Measurements from ENCODE around the gene EIF6. TPM values are rescaled to one million over a fixed set of nuclear protein-coding genes. Genes with fewer than 3 reads are reported as not detected.

EIF6 gene
- total and polyA plus RNA-seq, 2 donors (not counting 1 experiment from before 2014, with no cell fraction given), result 117 to 156 TPM

DNA sequence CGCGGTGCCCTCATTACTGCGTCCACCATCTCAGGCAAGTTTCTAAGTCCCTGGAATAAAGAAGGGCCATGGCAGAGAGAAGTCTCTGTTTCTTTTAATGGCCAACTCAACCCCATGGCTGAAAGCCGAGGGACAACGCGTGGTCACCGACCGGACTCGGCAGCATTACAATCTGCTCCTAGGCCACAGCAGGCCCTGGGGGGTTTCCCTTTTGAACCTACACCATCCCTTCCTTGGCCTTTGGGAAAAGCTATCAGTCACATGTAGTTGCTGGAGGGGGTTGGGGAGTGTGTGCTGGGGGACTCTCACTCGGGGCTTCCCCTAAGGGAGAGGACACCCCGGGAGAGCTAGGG is 18.8 kb upstream of the EIF6 start:
- H3K27ac ChIP-seq (ENCODE audit: insufficient read depth, low read length), result peak overlapping the region; percentile 48
- H3K4me1 ChIP-seq (ENCODE audit: control insufficient read depth, extremely low read depth, insufficient read depth, low read length), result peaks cover 49% of the 10 kb centered on the region
- no peaks in the 10 kb centered on the region for H3K9me3 ChIP-seq (ENCODE audit: control insufficient read depth, insufficient read depth, low read depth, low read length)
- no peak overlapping the region for H2AFZ ChIP-seq (ENCODE audit: low read length)
- H3K36me3 ChIP-seq (ENCODE audit: control insufficient read depth, insufficient read depth, low read length), result no peaks in the 10 kb centered on the region
- no peak for DNase-seq (ENCODE audit: low read depth in 2 of 2)
- H3K4me3 ChIP-seq (replicated peaks in 1 of 4; ENCODE audit: control extremely low read depth in 1 of 4, insufficient read depth in 1 of 4, low read depth in 3 of 4, low read length in 4 of 4), result no peak overlapping the region
- H4K20me1 ChIP-seq (ENCODE audit: control insufficient read depth, extremely low read depth, insufficient read depth, low read length), result no peaks in the 10 kb centered on the region
- no peaks in the 10 kb centered on the region for H3K27me3 ChIP-seq (ENCODE audit: control insufficient read depth, insufficient read depth, low read length)
- H3K9ac ChIP-seq (ENCODE audit: insufficient read depth, low read length), result no peak overlapping the region
- TF ChIP-seq, protein P1, sequence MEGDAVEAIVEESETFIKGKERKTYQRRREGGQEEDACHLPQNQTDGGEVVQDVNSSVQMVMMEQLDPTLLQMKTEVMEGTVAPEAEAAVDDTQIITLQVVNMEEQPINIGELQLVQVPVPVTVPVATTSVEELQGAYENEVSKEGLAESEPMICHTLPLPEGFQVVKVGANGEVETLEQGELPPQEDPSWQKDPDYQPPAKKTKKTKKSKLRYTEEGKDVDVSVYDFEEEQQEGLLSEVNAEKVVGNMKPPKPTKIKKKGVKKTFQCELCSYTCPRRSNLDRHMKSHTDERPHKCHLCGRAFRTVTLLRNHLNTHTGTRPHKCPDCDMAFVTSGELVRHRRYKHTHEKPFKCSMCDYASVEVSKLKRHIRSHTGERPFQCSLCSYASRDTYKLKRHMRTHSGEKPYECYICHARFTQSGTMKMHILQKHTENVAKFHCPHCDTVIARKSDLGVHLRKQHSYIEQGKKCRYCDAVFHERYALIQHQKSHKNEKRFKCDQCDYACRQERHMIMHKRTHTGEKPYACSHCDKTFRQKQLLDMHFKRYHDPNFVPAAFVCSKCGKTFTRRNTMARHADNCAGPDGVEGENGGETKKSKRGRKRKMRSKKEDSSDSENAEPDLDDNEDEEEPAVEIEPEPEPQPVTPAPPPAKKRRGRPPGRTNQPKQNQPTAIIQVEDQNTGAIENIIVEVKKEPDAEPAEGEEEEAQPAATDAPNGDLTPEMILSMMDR (conservative IDR thresholded peaks at IDR 0.05 in 1 of 2, IDR thresholded peaks at IDR 0.05 in 1 of 2; ENCODE audit: low read depth in 1 of 2, low read length in 2 of 2), result no peak
- TF ChIP-seq EZH2 (IDR thresholded peaks at IDR 0.05; ENCODE audit: low read length, missing control alignments), result no peak
- H3K4me2 ChIP-seq (ENCODE audit: extremely low read depth, insufficient read depth, low read length), result no peak overlapping the region
- H3K79me2 ChIP-seq (ENCODE audit: control insufficient read depth, insufficient read depth, low read length), result no peaks in the 10 kb centered on the region

DNA sequence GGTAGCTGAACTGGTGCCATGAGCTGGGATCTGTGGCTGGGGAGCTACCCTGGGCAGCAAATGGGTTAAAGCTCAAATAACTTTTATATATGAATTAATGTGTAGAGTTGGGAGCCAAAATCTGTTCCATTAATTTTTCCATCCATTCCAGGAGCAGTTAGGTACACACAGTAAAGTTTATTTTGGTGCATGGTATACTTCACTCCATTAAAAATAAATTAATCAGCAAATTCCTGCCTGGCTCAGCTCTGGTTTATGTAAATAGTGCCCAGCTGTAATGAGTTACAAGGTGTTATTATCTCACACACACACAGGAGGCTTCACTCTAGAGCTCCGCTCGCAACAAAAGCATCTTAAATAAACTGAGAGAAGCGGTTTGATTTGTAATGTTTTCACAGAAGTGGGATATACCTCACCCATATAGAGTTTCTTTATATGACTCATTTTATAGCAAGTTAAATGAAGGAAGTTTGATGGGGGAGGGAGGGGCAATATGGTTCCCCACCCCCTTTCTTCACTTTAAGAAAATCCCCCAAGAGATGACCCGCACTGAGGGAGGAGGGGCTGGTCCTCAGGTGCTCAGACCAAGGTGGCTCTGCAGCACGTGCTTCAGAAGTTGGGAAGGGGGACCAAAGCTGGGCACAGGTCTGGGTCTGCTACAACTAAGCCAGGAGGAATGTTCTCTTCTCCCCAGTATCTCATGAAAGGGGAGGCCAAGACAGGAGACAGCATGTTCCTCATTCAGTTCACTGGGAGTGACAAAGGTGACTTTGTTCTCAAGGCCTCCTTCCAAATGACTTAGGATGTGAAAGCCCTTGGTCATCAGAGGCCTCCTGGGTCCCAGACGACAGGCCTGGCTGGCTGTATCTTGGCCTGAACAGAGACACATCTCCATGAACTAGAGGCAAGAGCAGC is 18.1 kb upstream of the EIF6 start:
- Histone ChIP-seq H3K27me3 (ENCODE audit: control insufficient read depth, insufficient read depth, low read length) (no peaks in the 10 kb centered on the region), H4K20me1 (ENCODE audit: control insufficient read depth, extremely low read depth, insufficient read depth, low read length) (no peaks in the 10 kb centered on the region), H3K79me2 (ENCODE audit: control insufficient read depth, insufficient read depth, low read length) (no peaks in the 10 kb centered on the region), H3K36me3 (ENCODE audit: control insufficient read depth, insufficient read depth, low read length) (no peaks in the 10 kb centered on the region), H2AFZ (ENCODE audit: low read length) (no peak overlapping the region), H3K9me3 (ENCODE audit: control insufficient read depth, insufficient read depth, low read depth, low read length) (no peaks in the 10 kb centered on the region), H3K27ac (ENCODE audit: insufficient read depth, low read length) (peak overlapping the region; percentile 48), H3K4me2 (ENCODE audit: extremely low read depth, insufficient read depth, low read length) (no peak overlapping the region), H3K4me1 (ENCODE audit: control insufficient read depth, extremely low read depth, insufficient read depth, low read length) (peaks cover 42% of the 10 kb centered on the region), H3K4me3 (replicated peaks in 1 of 4; ENCODE audit: control extremely low read depth in 1 of 4, insufficient read depth in 1 of 4, low read depth in 3 of 4, low read length in 4 of 4) (no peak overlapping the region), H3K9ac (ENCODE audit: insufficient read depth, low read length) (no peak overlapping the region)
- TF ChIP-seq, protein P1 (conservative IDR thresholded peaks at IDR 0.05 in 1 of 2, IDR thresholded peaks at IDR 0.05 in 1 of 2; ENCODE audit: low read depth in 1 of 2, low read length in 2 of 2), result no peak
- no peak for TF ChIP-seq EZH2 (IDR thresholded peaks at IDR 0.05; ENCODE audit: low read length, missing control alignments)
- peak; percentile 67 to 85 for DNase-seq (ENCODE audit: low read depth in 2 of 2)

DNA sequence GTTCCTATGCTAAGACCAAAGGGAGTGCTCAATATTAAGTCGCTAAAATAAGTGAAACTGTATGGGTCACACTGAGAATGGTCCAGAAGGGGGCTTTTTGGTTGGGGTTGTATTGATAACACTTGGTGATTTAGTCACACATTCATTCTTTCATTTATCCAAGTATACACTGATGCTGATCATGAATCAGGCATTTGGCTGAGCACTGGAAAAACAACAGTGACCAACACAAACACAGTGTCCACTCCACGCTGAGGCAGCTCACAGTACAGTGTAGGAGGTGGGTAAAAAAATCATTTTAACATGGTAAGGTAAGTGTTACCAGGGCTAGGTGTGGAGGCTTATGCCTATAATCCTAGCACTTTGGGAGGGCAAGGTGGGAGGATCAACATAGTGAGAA is 16.9 kb upstream of the EIF6 start:
- H3K4me2 ChIP-seq (ENCODE audit: extremely low read depth, insufficient read depth, low read length), result no peak overlapping the region
- H3K79me2 ChIP-seq (ENCODE audit: control insufficient read depth, insufficient read depth, low read length), result no peaks in the 10 kb centered on the region
- H2AFZ ChIP-seq (ENCODE audit: low read length), result no peak overlapping the region
- peak in 1 of 2 donors; percentile 41 for DNase-seq (ENCODE audit: low read depth in 2 of 2)
- H3K9me3 ChIP-seq (ENCODE audit: control insufficient read depth, insufficient read depth, low read depth, low read length), result no peaks in the 10 kb centered on the region
- no peak for TF ChIP-seq EZH2 (IDR thresholded peaks at IDR 0.05; ENCODE audit: low read length, missing control alignments)
- TF ChIP-seq, protein P1 (conservative IDR thresholded peaks at IDR 0.05 in 1 of 2, IDR thresholded peaks at IDR 0.05 in 1 of 2; ENCODE audit: low read depth in 1 of 2, low read length in 2 of 2), result no peak
- no peak overlapping the region for H3K27ac ChIP-seq (ENCODE audit: insufficient read depth, low read length)
- no peaks in the 10 kb centered on the region for H4K20me1 ChIP-seq (ENCODE audit: control insufficient read depth, extremely low read depth, insufficient read depth, low read length)
- H3K4me3 ChIP-seq (replicated peaks in 1 of 4; ENCODE audit: control extremely low read depth in 1 of 4, insufficient read depth in 1 of 4, low read depth in 3 of 4, low read length in 4 of 4), result no peak overlapping the region
- H3K9ac ChIP-seq (ENCODE audit: insufficient read depth, low read length), result no peak overlapping the region
- no peaks in the 10 kb centered on the region for H3K36me3 ChIP-seq (ENCODE audit: control insufficient read depth, insufficient read depth, low read length)
- no peaks in the 10 kb centered on the region for H3K27me3 ChIP-seq (ENCODE audit: control insufficient read depth, insufficient read depth, low read length)
- H3K4me1 ChIP-seq (ENCODE audit: control insufficient read depth, extremely low read depth, insufficient read depth, low read length), result peaks cover 30% of the 10 kb centered on the region
